GM18858 (cell line): ENCODE data around the gene MS4A7.

Experiments
- ATAC-seq: cut with Tn5 transposase; IDR thresholded peaks from one replicate; pipeline ENCODE4 v1.9.1; 2021; ENCODE audit not compliant: unreplicated experiment

Gene MS4A7

DNA sequence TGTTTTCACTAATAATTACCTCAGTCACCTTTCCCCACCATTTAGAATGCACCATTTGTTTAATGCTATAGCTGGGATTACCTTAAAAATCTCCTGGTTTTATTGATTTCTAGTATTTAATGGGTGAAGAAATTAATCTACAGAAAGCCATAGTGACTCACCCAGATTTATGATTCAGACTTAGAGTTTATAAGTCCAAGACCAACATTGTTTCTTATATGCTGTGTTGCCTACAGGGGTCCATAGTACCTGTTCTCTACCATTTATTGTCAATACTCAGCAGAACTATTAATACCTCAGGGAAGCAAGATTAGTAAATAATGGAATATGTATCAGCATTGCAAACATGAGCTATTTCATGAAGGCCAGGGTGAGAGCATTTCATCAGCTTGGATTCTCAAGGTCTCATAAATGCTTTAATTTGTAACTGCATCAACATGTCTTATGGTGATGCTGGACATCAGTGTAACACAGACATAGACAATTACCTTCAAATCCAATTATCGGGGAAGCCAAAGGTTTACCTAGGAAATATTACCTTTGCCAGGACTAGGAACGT is 8.0 kb upstream of the MS4A7 start:
- ATAC-seq: no peak

DNA sequence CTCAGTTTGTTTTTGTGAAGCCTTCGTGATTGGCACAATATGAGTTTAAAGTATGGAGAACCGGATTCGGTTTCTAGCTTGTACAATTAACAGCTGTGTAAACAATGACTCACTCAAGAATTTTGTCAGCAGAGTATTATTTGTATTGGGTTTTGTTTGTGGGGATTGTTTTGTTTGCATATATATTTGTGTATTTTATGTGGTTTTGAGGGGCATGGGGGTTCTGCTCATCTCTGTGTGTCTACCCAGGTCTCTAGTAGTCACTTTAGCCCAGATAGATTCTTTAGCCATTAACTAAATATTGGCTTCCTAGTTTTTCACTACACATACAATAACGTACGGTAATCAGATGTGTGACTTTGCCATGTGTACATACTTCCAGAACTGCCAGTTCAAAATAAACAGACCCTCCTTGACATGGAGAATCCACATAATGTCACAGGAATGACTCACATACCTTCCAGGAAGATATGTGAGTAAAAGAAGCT is 7.5 kb upstream of the MS4A7 start:
- ATAC-seq: no peak

DNA sequence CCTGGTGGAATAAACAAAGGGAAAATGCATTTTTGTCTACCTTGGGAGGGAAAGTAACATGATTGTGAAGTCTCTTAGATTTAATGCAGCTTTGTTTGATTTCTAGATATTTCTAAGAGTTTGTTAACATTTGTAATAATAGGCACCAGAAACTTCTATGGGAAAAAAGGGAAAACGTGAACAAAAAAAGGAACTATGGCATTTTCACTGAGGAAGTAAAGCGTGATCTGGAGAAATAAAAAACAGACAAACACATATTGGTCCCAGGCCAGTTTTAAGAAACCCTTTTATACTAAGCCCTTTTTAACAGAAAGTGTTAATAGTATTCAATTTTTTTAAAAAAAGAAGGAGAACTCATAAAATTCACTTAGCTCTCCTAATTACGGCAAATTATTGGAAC is 6.9 kb upstream of the MS4A7 start:
- ATAC-seq: no peak

DNA sequence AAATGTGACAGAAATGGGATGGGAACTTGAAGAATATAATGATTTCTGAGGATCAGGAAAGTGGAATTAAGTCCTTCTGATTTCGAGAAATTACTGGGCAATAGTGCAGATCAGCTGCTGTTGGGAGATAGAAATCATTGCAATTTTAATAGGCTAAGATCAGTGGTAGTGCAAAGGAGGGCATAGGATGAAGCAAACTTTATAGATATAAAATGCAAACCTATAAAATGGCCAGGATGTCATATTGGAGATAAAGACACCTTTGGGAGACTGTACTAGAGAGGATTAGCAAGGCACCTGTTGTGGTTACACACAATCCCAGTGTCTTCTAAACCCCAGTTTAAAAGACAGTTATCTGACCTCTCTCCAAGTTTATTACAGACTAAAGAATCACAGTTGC is 6.5 kb upstream of the MS4A7 start:
- ATAC-seq: no peak

DNA sequence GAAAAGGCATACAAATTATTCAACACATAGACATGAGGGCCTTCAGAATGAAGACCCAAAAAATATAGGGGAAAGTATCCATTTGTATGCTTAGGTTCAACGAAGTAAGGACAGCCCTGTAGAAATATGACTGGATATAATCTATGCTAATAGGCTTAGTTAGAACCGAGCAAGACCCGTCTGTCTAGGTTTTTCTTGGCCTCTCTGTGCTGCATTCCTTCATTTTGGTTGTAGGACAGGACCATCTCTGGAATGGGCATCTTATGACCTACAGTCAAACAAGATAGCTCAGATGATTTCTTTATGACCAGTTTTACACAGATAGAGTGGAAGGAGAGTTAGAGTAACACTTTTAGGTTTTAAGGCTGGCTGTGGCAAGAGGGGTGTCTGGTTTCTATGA is 5.6 kb upstream of the MS4A7 start:
- no peak for ATAC-seq

DNA sequence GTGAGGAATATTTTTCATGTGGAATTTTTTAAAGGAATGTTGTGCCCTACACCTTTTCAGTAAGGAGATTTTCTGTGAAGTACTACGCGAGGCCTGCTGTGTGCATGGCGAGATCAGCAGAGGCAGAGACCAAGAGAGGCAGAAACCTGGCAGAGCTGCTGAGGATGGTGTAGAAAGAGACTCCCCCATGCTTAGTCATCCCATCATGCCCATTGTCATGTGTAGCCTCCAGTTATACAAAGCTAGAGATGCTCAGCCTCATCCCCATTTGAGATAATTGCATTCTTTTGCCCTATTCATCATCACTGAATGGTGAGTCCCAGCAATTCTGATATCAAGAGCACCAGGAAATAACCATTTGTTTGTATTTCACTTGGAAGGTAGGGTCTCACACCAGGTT is 3.0 kb upstream of the MS4A7 start:
- no peak for ATAC-seq

DNA sequence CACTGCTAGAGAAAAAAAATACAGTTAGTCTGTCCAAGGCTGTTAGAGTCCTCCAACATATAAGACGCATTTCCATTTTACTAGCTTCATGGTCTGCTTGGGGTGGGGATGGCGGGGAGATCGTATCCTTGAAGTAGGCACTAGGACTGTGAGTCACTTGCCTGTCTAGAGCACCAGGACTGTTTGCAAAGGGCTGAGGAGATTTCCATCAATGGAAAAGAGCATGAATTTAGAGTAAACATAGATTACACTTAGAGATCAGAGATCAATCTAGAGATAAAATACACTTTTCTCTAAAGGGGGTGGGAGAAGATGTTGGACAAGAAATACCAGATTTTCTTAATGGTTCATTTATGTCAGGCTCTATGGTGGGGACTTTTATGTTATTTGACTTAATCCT is 1.7 kb upstream of the MS4A7 start:
- ATAC-seq: no peak

DNA sequence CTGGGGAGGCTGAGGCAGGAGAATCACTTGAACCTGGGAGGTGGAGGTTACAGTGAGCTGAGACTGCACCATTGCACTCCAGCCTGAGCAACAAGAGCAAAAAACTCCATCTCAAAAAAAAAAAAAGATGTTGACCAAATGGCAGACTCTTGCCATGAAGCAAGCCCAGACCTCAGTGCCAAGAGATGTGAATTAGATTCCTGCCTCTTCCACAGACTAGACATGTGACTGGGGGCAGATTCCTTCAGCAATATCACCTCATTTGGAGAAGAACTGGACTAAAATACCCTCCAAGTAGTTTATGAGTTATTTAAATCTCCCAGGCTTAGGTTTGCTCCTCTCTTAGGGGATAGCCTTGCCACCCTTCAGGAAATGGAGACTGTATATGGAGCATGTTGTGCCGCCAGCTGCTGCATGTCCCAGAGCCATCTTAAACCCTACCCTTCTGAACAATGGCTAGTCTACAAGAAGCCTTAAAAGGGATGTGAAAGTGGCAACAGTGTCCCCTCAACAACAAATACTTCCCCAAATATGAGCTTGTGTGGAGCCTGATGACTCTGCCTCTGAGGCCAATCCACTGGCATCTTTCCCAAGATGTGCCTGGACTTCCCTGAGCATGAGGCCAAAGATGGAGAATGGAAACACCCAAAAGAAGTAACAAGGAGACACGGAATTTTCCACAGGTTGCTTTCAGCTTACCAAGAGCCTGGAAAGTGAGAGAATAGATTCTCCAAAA is 763 bp upstream of the MS4A7 start:
- ATAC-seq: no peak

DNA sequence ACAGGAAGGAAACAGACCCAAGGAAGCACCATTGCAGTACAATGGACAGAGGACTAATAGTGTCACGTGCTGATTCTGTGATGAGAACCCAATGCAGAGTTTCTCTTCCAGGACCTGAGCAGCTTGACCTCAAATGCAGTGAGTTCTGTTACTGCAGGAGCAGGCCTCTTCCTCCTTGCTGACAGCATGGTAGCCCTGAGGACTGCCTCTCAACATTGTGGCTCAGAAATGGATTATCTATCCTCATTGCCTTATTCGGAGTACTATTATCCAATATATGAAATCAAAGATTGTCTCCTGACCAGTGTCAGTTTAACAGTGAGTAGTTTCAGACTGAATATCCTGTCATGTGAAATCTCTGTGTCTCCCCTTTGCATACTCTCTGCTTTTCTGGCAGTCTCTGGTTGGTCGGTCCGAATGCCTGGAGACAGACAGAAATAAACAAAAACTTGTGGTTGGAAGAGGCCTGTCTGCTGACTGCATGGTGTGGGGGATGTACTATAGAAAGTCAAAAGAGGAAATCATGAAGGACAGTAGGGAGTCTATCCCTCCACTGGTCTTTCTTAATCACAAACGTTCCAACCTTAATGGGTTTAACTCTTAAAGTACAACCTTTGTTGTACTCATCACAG is 11.1 kb downstream of the MS4A7 start:
- ATAC-seq: peak; percentile 93

DNA sequence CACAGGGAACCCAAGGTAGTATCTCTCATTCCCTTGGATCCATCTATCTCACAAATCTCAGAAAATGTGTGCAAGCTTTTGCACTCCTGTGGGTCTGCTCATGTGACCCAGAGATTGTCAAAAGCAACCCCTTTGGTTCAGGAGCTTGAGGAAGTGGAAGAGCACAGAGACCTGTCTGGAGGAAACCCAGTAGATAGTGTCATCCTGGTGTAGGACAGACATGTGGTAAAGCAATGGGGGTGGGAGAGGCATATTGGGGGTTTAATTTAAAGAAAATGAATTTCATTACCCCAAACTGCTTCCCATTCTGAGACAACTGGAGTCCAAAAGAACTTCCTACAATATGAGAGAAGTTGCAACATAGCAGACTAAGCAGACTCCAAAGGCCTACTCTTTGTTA is 12.1 kb downstream of the MS4A7 start:
- no peak for ATAC-seq

DNA sequence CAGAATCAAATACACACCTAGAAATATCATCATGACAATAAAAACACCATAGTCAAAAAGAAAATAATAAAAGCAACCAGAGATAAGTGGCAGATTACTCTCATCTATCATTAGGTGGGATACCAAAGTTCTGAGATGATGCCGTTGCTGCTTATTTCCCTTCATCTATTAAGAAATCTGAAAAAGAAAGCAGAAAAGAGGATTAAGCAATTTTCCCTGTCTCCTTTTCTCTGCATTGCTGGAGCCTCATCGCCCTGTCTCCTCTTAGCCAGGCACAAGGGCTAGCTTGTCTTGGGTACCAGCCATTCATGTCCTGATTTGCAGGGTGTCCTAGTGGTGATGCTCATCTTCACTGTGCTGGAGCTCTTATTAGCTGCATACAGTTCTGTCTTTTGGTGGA is 14.0 kb downstream of the MS4A7 start:
- ATAC-seq: no peak

DNA sequence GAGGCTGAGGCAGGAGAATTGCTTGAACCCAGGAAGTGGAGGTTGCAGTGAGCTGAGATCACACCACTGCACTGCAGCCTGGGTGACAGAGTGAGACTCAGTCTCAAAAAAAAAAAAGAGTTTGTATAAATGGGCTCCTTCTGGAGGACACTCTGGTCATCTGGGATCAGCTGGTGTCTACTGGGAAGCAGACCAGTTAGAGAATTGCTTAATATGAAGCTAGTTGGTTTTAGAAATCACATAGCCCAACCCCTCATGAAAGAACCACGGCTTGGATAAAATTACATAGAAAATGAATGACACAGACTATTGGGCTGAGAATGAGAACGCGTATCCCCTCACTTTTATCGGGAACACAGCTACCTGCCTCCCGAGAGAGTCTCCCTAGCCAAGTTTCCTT is 14.7 kb downstream of the MS4A7 start:
- ATAC-seq: no peak

DNA sequence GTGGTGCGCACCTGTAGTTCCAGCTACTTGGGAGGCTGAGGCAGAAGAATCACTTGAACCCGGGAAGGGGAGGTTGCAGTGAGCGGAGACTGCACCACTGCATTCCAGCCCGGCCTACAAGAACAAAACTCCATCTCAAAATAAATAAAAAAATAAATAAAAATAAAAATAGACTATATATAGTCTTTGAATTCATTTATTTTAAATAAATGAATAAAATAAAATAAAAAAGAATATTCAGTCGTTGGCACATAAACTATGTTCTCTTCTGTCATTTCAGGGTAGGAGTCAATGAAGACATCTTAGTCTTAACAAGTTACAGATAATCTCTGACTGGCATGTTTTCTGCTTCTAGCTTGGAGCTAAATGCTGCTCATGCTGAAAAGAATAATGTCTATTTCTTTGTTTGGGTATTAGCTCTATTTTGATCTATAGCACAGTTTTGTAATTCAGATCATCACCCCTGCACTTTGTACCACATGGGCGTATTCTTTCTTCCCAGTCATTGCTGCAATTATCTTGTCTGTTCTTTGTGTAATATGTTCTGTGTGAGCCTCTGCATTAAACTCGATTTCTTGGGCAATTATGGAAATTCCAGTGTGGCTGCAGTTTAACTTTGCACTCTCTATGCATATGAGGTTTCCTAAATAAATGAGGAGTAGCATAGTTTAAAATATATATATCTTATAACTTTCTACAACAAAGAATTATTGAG is 16.5 kb downstream of the MS4A7 start:
- ATAC-seq: no peak

DNA sequence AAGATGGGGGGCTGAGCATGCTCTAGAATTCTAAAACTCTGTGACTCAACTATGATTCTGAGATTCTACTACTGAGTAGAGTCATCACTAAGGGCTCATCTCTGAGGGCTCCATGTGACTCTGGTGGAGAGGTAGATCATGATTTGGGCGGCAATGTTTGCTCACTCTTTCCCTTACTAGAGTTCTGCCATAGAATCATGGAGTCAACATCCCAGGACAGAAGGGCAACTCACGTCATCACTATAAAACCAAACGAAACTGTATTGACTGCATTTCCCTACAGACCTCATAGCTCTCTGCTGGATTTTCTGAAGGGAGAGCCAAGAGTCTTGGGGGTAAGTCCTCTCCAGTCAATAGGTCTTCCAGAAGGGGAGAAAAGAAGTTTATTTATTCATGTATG is 18.1 kb downstream of the MS4A7 start, which contains the start of gene MS4A14:
Gene MS4A14 (plus strand): TSS at position 78 of the 400 bp plus-strand sequence. CDS start 120 bp downstream, at position 198.
- no peak for ATAC-seq

DNA sequence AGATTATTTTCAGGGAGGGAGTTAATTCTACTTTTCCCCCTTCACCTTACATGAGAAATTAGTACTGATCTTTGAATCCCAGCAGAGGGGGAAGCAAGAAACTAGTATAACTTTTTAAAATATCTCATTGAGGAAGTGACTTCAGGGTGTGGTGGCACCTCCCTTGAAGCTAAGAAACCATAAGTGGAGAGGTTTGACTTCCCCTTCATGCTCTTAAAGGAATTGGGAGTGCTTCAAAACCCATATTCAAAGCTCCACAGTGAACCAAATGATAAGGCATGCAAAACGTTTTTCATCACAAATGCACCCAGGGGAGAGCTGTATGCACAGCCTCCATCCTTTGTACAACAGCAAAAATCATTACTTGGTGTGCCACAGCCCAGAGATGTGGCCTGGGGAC is 18.5 kb downstream of the MS4A7 start:
- ATAC-seq: peak; percentile 55

DNA sequence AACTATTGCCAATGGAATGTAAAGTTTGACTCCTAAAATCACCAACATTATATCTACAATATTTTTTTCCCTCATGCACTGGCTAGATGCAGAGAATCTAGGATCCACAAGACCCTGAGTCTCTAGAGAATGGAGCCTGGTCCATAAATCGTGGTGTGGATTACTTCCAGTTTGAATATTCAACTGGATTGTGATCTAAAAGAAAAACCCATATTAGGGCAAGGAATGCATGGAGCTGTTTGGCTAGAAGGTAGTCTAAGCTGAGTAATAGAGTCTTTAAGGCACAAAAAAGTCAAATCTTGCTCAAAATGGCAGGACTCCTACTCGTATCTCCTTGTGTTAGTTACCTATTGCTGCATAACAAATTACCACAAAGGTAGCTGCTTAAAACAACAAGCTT is 41.7 kb downstream of the MS4A7 start:
- ATAC-seq: no peak

DNA sequence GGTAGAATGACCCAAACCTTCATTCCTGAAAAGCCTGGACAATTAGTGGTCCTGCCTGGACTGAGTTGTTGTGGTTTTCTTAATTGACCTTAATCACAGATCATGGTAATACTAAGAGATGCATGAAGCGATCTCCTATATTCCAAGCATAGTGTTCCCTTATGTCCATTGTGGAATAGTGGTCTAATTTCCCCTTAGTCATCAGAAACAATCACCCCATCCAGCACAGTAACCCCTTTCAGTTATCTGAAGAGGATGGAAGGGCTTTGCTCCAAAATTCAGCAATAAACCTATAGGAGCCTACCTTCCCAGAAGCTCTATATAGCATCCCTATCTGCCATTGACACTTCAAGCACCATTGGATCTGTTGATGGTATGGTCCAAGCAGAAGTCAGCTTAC is 44.3 kb downstream of the MS4A7 start:
- no peak for ATAC-seq

DNA sequence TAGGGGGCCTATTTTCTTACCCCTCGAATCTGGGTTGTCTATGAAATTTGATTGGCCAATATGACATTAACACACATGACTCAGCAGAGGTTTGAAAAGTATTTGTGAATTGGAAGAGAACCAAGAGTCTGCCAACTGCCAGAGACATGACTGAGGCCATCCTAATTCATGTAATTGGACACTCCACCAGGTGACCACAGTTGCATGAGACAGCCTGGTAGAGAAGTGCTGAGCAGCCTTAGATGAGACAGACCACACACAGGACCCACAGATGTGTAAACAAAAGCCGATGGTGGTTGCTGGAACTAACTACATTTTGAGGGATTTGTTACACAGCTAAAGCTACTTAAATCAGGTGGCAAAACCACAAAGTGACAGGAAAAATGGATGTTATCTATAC is 50.2 kb downstream of the MS4A7 start:
- no peak for ATAC-seq

DNA sequence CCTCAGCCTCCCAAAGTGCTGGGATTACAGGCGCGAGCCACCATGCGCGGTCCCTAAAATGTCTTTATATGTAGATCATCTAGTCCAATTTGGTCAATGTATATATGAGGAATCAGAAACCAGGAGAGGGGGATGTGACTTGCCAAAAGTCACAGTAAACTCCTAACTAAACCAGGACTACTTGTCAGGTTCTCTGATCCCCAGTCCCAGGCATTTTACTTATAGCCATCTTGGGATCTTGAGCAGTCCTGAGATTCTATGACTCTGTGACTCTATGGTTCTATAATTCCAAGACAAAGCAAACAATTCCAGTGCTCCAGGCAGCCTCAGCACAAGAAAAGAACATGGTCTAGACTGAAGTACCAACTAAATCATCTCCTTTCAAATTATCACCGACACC is 50.9 kb downstream of the MS4A7 start, which contains the start of gene MS4A5:
Gene MS4A5 (plus strand): TSS at position 301 of the 400 bp plus-strand sequence. CDS start 103 bp downstream, outside the sequence.
- ATAC-seq: no peak

DNA sequence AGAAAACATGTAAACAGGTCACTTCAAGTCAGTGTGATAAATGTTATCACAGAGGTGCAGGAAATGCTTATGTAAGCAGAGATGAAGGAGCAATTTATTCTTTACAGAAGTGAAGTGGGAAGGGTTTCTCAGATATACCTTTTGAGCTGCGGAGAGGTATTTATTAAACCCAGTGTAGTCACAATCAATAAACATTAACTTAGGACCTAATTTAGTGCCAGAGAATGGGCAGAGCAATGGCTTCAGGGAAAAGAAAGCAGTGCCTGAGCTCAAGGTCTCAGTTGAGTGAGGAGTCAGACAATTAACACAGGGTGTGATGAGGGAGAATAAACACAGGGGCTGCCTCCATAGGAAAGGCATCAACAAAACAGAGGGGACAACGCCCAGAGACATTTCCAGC is 52.9 kb downstream of the MS4A7 start:
- no peak for ATAC-seq

DNA sequence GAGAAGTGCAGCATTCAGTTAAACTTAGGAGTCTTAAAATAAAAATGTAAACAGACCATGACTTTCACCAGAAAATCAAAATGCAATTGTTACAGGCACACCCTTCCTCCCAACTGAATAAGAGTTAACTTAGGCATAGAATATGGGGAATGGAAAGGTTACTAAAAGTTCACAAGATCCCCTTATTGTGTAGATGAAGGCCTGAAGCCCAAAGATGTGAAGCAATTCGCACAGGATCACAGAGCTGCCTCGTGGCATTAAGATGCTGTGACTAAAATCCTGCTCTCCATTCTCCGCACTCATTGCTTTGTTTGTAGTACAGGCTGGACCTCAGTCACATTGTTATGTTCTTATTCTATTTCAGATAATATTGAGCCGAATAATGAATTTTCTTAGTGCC is 55.1 kb downstream of the MS4A7 start:
- ATAC-seq: no peak
